Psoas muscle (tissue), 8 donors: ENCODE results near the gene NAV2. TPM values are rescaled to one million over a fixed set of nuclear protein-coding genes. Genes with fewer than 3 reads are reported as not detected.

Source experiments
- ATAC-seq, 4 donors: fragments of 200-7000 bp; cut with Tn5 transposase; one replicate each; pipeline ENCODE4 v1.9.1; 2020; ENCODE audit warnings: moderate library complexity in 3 of 4, mild to moderate bottlenecking in 2 of 4
- DNase-seq, 2 donors: peaks; one replicate each; pipeline ENCODE4 v3.0.0-alpha.2; 2020
- H3K27ac ChIP-seq: fragments of 200-600 bp; one replicate; pipeline ENCODE4 v1.8.0; 2022
- H3K27me3 ChIP-seq, 3 donors: fragments of 200-600 bp in 1 of 3; one replicate each; pipeline versions ENCODE4 v1.6.1 to v1.8.0; 2013 to 2022; ENCODE audit warnings: low read length in 2 of 3, mild to moderate bottlenecking in 2 of 3, moderate library complexity in 1 of 3; ENCODE audit not compliant: insufficient read depth in 3 of 3
- H3K36me3 ChIP-seq, 2 donors: fragments of 200-600 bp in 1 of 2; one replicate each; pipeline versions ENCODE4 v1.6.1 to v1.8.0; 2013 to 2022; ENCODE audit warnings: low read depth in 1 of 2, mild to moderate bottlenecking in 1 of 2, moderate library complexity in 1 of 2; ENCODE audit not compliant: insufficient read depth in 1 of 2
- H3K4me1 ChIP-seq: fragments of 200-600 bp; one replicate; pipeline ENCODE4 v1.8.0; 2022
- H3K4me3 ChIP-seq: fragments of 200-600 bp; one replicate; pipeline ENCODE4 v1.8.0; 2022; ENCODE audit warnings: mild to moderate bottlenecking
- H3K9me3 ChIP-seq: fragments of 200-600 bp; one replicate; pipeline ENCODE4 v1.8.0; 2022
- CTCF ChIP-seq: fragments of 200-600 bp; IDR thresholded peaks from one replicate; pipeline ENCODE4 v1.8.0; 2022; ENCODE audit warnings: antibody characterized with exemption
- WGBS, 3 donors: extraction: QIAGEN DNeasy Blood & Tissue Kit; methylation state at CpG; one replicate each; pipeline versions ENCODE4 v1.1.6 to v1.1.7; 2013; 5-methylcytosine and 5-hydroxymethylcytosine counted together
- intact Hi-C, 2 donors: fragments of 100-400 bp; cut with DNase I; formaldehyde crosslinking; loops; one replicate each; pipeline versions ENCODE4 v1.11.0 to v1.14.2; 2022
- polyA plus RNA-seq, 3 donors: library from polyadenylated mRNA; stranded (reverse); fragments of 200-250 nt; gene quantifications; one replicate each; pipeline ENCODE4 v1.2.3, GENCODE V29; 2013
- total RNA-seq, 4 donors: library from RNA; stranded (reverse); fragmentation: NEBNext Ultra II Directional in 2 of 4; extraction: Animal tissue kit (Norgen Biotek cat#: 25700) in 2 of 4; gene quantifications; one replicate each; pipeline versions ENCODE4 v1.2.1 to v1.2.4, GENCODE V29; 2021 to 2023
- donor health status: healthy with polysubstance abuse.
- donor health status: DM: no; HTN: no; CAD: no; lungs with moderate emphysema.
- donor health status: Bipolar disorder and iron deficiency.
- donor health status: healthy.
- donor health status: DM: yes; HTN: yes; CAD: no.
- donor health status: DM: no; HTN: no; CAD: no.
- donor health status: DM: no; HTN: no; CAD: no.
- donor health status: DM: yes; HTN: yes; CAD: no.

The NAV2 gene
- total and polyA plus RNA-seq, 7 donors, result 0.68 to 21.8 (median 2.9) TPM

- ATAC-seq, result no peak
- H3K36me3 ChIP-seq, result no peaks in the 10 kb centered on the region
- no peak overlapping the region for H3K4me3 ChIP-seq
- intact Hi-C loops, result no loop called here
- H3K27ac ChIP-seq, result no peak overlapping the region
- TF ChIP-seq CTCF, result no peak
- no peak for DNase-seq
- H3K9me3 ChIP-seq, result no peaks in the 10 kb centered on the region
- 87 to 95% (median 90%) methylated on average over 5 of the region's 5 CpGs for WGBS, 3 donors
- H3K4me1 ChIP-seq, result no peaks in the 10 kb centered on the region
- no peaks in the 10 kb centered on the region for H3K27me3 ChIP-seq
These were observed 322.3 kb downstream of the NAV2 start for GRCh38 chr11:20034941-20035340.

GRCh38 chr11:20035375-20035700, 322.7 kb downstream of the NAV2 start:
- intact Hi-C loops, result no loop called here
- 91 to 93% (median 91%) methylated on average over 7 of the region's 7 CpGs for WGBS, 3 donors
- Histone ChIP-seq H3K36me3 (no peaks in the 10 kb centered on the region), H3K27ac (no peak overlapping the region), H3K27me3 (no peaks in the 10 kb centered on the region), H3K4me3 (no peak overlapping the region), H3K9me3 (no peaks in the 10 kb centered on the region), H3K4me1 (no peaks in the 10 kb centered on the region)
- ATAC-seq (peak in 2 of 4 donors; percentile 8 to 23), DNase-seq (no peak)
- TF ChIP-seq CTCF, result no peak

GRCh38 chr11:20035701-20036601, 323.3 kb downstream of the NAV2 start:
- no peaks in the 10 kb centered on the region for H3K36me3 ChIP-seq
- no peak overlapping the region for H3K27ac ChIP-seq
- H3K4me3 ChIP-seq, result no peak overlapping the region
- H3K27me3 ChIP-seq, result no peaks in the 10 kb centered on the region
- 75 to 82% (median 78%) methylated on average over 15 of the region's 15 CpGs for WGBS, 3 donors
- no peak for DNase-seq
- no peaks in the 10 kb centered on the region for H3K4me1 ChIP-seq
- no peaks in the 10 kb centered on the region for H3K9me3 ChIP-seq
- peak in 3 of 4 donors; percentile 60 to 86 (median 75) for ATAC-seq
- TF ChIP-seq CTCF, result no peak
- intact Hi-C loops, result no loop called here

- ATAC-seq (peak; percentile 55 to 72 (median 64)), DNase-seq (no peak)
- no peaks in the 10 kb centered on the region for H3K27me3 ChIP-seq
- no peaks in the 10 kb centered on the region for H3K36me3 ChIP-seq
- no peaks in the 10 kb centered on the region for H3K9me3 ChIP-seq
- H3K4me1 ChIP-seq, result no peaks in the 10 kb centered on the region
- intact Hi-C loops, result no loop called here
- WGBS, 3 donors, result 74 to 84% (median 81%) methylated on average over 8 of the region's 8 CpGs
- no peak overlapping the region for H3K27ac ChIP-seq
- H3K4me3 ChIP-seq, result no peak overlapping the region
- TF ChIP-seq CTCF, result no peak
These were observed 324.1 kb downstream of the NAV2 start for GRCh38 chr11:20036626-20037335.
